Measurements from ENCODE around the gene STH. TPM values are rescaled to one million over a fixed set of nuclear protein-coding genes. Genes with fewer than 3 reads are reported as not detected.

STH gene
- total and polyA plus RNA-seq, 10 donors = not detected

DNA sequence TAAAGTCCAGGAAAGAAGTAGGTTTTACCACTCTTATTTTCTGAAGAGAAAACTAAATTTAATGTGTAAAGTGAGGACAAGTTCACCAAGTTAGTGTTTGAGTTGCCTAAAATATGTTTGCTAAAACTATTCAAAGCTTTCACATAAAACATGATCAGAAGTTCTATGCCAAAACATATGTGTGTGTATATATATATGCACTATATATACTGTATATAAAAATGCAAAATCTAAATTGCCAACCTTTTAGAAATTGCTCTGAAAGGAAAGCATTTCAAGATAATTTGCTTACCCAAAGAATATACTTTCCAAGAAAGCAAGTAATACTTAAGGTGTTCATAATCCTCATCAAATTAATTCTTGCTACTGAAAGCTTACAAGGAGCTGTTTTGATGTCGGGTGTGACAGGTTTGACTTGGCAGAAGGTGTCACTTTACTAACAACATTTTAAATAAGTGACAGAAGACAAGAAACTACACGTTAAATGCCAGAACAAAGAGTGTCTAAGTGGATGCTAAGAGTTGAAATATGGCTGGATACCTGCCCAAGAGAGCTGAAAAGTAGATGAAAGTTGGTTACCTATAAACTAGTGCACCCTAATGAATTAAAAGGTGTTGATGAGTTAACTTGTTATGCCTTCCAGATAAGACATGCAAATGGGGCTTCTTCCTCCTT lies 32.3 kb upstream of the STH start:
- DNase-seq = no peak
- intact Hi-C loops (cut with DNase I; ENCODE audit: low total_unique reads) = no loop called here
- peaks cover 0 to 28% (median 0%) of the 10 kb centered on the region in 7 donors for H3K27me3 ChIP-seq (replicated peaks in 1 of 7)
- TF ChIP-seq POLR2AphosphoS5 (IDR thresholded peaks at IDR 0.05) (no peak), POLR2A (IDR thresholded peaks at IDR 0.05) (no peak)
- TF ChIP-seq, protein P1, sequence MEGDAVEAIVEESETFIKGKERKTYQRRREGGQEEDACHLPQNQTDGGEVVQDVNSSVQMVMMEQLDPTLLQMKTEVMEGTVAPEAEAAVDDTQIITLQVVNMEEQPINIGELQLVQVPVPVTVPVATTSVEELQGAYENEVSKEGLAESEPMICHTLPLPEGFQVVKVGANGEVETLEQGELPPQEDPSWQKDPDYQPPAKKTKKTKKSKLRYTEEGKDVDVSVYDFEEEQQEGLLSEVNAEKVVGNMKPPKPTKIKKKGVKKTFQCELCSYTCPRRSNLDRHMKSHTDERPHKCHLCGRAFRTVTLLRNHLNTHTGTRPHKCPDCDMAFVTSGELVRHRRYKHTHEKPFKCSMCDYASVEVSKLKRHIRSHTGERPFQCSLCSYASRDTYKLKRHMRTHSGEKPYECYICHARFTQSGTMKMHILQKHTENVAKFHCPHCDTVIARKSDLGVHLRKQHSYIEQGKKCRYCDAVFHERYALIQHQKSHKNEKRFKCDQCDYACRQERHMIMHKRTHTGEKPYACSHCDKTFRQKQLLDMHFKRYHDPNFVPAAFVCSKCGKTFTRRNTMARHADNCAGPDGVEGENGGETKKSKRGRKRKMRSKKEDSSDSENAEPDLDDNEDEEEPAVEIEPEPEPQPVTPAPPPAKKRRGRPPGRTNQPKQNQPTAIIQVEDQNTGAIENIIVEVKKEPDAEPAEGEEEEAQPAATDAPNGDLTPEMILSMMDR (IDR thresholded peaks at IDR 0.05 in 8 of 11, conservative IDR thresholded peaks at IDR 0.05 in 3 of 11) = no peak
- no peaks in the 10 kb centered on the region for H3K4me1 ChIP-seq
- no peaks in the 10 kb centered on the region for H3K9me3 ChIP-seq
- H3K27ac ChIP-seq = no peak overlapping the region
- no peaks in the 10 kb centered on the region for H3K36me3 ChIP-seq
- no peak overlapping the region for H3K4me3 ChIP-seq
- WGBS, 5 donors = 54 to 71% (median 67%) methylated on average over 2 of the region's 2 CpGs

DNA sequence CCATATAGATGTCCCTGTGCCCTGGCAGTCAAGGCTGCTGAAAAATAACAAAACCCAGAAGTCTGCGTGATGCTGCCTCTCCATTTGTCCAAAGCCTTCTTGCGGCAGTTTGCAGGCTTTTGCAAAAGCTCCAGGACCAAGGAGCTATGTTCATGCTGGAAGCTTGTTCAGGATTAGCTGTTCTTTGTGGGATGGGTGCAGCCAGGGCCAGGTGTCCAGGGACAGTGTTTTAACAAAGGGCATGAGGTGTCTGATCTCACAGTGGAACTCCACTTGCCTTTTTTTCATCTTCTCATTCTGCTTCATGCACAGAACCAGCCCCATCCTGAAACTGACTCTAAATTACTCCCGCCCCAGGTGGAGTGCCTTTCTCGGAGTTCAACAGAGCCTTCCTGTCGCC lies 31.7 kb upstream of the STH start:
- no peak overlapping the region for H3K4me3 ChIP-seq
- no peaks in the 10 kb centered on the region for H3K36me3 ChIP-seq
- no peak for TF ChIP-seq POLR2AphosphoS5 (IDR thresholded peaks at IDR 0.05)
- TF ChIP-seq, protein P1 (IDR thresholded peaks at IDR 0.05 in 8 of 11, conservative IDR thresholded peaks at IDR 0.05 in 3 of 11) = no peak
- no peak for TF ChIP-seq POLR2A (IDR thresholded peaks at IDR 0.05)
- no peak overlapping the region for H3K27ac ChIP-seq
- peaks cover 0 to 28% (median 0%) of the 10 kb centered on the region in 7 donors for H3K27me3 ChIP-seq (replicated peaks in 1 of 7)
- no peaks in the 10 kb centered on the region for H3K4me1 ChIP-seq
- H3K9me3 ChIP-seq = peaks cover 0 to 1% (median 0%) of the 10 kb centered on the region in 8 donors
- intact Hi-C loops (cut with DNase I; ENCODE audit: low total_unique reads) = no loop called here
- no peak for DNase-seq
- WGBS, 5 donors = 86 to 92% (median 88%) methylated on average over 5 of the region's 5 CpGs

DNA sequence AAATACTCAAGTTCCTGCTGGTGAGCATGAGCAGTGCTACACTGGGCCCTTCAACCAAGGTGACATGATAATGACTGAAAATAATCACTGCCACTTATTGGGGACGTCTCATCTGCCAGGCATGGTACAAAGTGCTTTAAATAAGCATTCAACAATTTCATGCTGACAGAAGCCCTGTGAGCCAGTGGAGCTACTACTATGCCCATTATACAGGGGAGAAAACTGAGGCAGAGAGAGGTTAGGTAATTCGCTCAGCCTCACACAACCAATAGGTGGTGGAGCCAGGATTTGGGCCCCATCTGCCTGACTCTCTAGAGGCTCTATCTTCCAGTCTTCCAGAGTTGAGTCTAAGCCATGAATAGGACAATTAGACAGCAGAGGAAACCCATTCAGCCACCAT lies 30.3 kb upstream of the STH start:
- 81 to 92% (median 85%) methylated on average over 2 of the region's 2 CpGs for WGBS, 5 donors
- TF ChIP-seq POLR2A (IDR thresholded peaks at IDR 0.05) = no peak
- TF ChIP-seq, protein P1 (IDR thresholded peaks at IDR 0.05 in 8 of 11, conservative IDR thresholded peaks at IDR 0.05 in 3 of 11) = no peak
- TF ChIP-seq POLR2AphosphoS5 (IDR thresholded peaks at IDR 0.05) = no peak
- DNase-seq = no peak
- Histone ChIP-seq H3K27ac (no peak overlapping the region), H3K36me3 (no peaks in the 10 kb centered on the region), H3K9me3 (peaks cover 0 to 5% (median 0%) of the 10 kb centered on the region in 8 donors), H3K27me3 (replicated peaks in 1 of 7) (peaks cover 0 to 28% (median 0%) of the 10 kb centered on the region in 7 donors), H3K4me1 (no peaks in the 10 kb centered on the region), H3K4me3 (no peak overlapping the region)
- intact Hi-C loops (cut with DNase I; ENCODE audit: low total_unique reads) = no loop called here

DNA sequence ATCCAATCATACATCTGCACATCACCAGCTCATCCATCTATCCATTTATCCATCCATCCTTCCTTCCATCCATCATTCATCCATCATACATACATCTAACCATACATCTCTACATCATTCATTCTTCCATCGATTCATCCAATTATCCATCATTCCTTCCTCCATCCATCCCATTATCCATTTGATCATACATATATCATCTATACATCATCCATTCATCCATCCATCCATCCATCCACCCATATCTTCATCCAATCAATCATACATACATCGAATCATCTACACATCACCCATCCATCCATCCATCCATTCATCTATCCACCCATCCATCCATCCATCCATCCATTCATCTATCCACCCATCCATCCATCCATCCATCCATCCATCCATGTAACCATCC lies 29.3 kb upstream of the STH start:
- 77 to 86% (median 81%) methylated on average over 2 of the region's 2 CpGs for WGBS, 5 donors
- intact Hi-C loops (cut with DNase I; ENCODE audit: low total_unique reads) = no loop called here
- H3K4me3 ChIP-seq = no peak overlapping the region
- H3K27ac ChIP-seq = no peak overlapping the region
- no peak for DNase-seq
- H3K4me1 ChIP-seq = peaks cover 0 to 6% (median 2%) of the 10 kb centered on the region in 6 donors
- H3K9me3 ChIP-seq = peaks cover 0 to 5% (median 0%) of the 10 kb centered on the region in 8 donors
- H3K27me3 ChIP-seq (replicated peaks in 1 of 7) = peaks cover 0 to 25% (median 0%) of the 10 kb centered on the region in 7 donors
- TF ChIP-seq, protein P1 (IDR thresholded peaks at IDR 0.05 in 8 of 11, conservative IDR thresholded peaks at IDR 0.05 in 3 of 11) = no peak
- TF ChIP-seq POLR2A (IDR thresholded peaks at IDR 0.05) (no peak), POLR2AphosphoS5 (IDR thresholded peaks at IDR 0.05) (no peak)
- H3K36me3 ChIP-seq = no peaks in the 10 kb centered on the region
